Measurements from ENCODE around the gene KIAA1755.

KIAA1755 gene

DNA sequence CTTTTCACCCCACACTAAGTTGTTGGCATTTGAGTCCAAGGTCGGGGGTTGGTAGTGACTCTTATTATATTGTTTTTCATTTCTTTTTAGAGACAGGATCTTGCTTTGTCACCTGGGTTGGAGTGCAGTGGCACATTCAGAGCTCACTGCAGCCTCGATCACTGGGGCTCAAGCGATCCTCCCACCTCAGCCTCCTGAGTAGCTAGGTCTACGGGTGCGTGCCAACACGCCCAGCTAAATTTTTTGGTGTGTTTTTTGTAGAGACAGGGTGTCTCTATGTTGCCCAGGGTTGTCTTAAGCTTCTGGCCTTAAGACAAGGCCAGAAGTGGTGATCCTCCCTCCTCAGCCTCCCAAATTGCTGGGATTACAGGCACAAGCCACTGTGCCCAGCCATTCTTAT lies 70.4 kb downstream of the KIAA1755 start:
- DNase-seq (no peak), ATAC-seq (no peak)
- Mint-ChIP-seq H3K4me3 (no peak overlapping the region), H3K27me3 (peaks cover 11% of the 10 kb centered on the region), H3K27ac (no peak overlapping the region), H3K4me1 (no peaks in the 10 kb centered on the region), H3K9me3 (peaks cover 6 to 8% of the 10 kb centered on the region in 2 donors)

DNA sequence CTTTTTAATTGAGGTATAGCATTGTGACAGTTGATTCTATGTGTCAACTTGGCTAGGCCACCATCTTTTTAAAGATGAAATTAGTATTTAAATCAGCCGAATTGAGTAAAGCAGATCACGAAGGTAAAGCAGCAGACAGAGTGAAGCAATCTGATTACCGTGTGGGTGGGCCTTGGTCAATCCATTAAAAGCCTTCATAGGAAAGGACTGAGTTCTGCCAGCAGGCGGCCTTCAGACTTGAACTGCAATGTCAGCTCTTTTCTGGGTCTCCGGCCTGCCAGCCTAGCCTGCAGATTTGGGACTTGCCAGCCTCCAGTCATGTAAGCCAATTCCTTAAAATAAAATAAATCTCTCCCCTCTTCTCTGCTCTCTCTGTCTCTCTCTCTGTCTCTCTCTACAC lies 73.0 kb downstream of the KIAA1755 start:
- H3K9me3 Mint-ChIP-seq = no peaks in the 10 kb centered on the region
- no peak overlapping the region for H3K4me3 Mint-ChIP-seq
- no peak overlapping the region for H3K27ac Mint-ChIP-seq
- H3K4me1 Mint-ChIP-seq = no peaks in the 10 kb centered on the region
- no peak for ATAC-seq
- peaks cover 8% of the 10 kb centered on the region for H3K27me3 Mint-ChIP-seq
- DNase-seq = no peak

DNA sequence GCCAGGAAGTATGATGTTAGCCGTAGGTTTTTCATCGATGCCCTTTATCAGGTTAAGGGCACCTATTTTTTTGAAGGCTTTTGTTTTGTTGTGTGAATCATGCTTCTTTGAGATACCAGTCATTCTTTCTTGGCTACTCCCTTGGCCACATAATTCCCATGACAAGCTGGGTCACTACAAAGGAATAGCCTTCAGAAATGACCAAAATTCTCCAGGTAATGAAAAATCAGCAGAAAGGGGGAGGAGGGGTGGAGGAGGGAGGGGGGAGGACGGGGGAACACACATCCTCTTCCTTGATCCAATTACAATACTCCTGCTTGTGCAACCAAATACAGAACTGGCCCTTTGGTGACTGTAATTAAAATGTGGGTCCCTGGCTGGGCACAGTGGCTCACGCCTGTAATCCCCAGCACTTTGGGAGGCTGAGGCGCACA lies 73.7 kb downstream of the KIAA1755 start:
- no peaks in the 10 kb centered on the region for H3K9me3 Mint-ChIP-seq
- no peak overlapping the region for H3K4me3 Mint-ChIP-seq
- no peak overlapping the region for H3K27ac Mint-ChIP-seq
- no peak for DNase-seq
- no peaks in the 10 kb centered on the region for H3K4me1 Mint-ChIP-seq
- no peak for ATAC-seq
- H3K27me3 Mint-ChIP-seq = peaks cover 8% of the 10 kb centered on the region

GRCh38 chr20:38184101-38184500 lies 76.4 kb downstream of the KIAA1755 start:
- peaks cover 8% of the 10 kb centered on the region for H3K27me3 Mint-ChIP-seq
- no peak overlapping the region for H3K4me3 Mint-ChIP-seq
- ATAC-seq = no peak
- H3K27ac Mint-ChIP-seq = no peak overlapping the region
- no peaks in the 10 kb centered on the region for H3K9me3 Mint-ChIP-seq
- DNase-seq = no peak
- H3K4me1 Mint-ChIP-seq = no peaks in the 10 kb centered on the region

GRCh38 chr20:38181971-38182370 lies 78.6 kb downstream of the KIAA1755 start:
- no peaks in the 10 kb centered on the region for H3K4me1 Mint-ChIP-seq
- ATAC-seq = no peak
- no peak for DNase-seq

GRCh38 chr20:38181207-38181801 lies 79.2 kb downstream of the KIAA1755 start:
- Mint-ChIP-seq H3K9me3 (no peaks in the 10 kb centered on the region), H3K27me3 (peaks cover 13% of the 10 kb centered on the region), H3K4me1 (no peaks in the 10 kb centered on the region), H3K4me3 (no peak overlapping the region), H3K27ac (no peak overlapping the region)
- DNase-seq (no peak), ATAC-seq (no peak)

More at GRCh38 chr20:38181971-38182370, 78.6 kb downstream of the KIAA1755 start:
- no peaks in the 10 kb centered on the region for H3K9me3 Mint-ChIP-seq
- H3K27ac Mint-ChIP-seq = no peak overlapping the region
- peaks cover 13% of the 10 kb centered on the region for H3K27me3 Mint-ChIP-seq
- no peak overlapping the region for H3K4me3 Mint-ChIP-seq

DNA sequence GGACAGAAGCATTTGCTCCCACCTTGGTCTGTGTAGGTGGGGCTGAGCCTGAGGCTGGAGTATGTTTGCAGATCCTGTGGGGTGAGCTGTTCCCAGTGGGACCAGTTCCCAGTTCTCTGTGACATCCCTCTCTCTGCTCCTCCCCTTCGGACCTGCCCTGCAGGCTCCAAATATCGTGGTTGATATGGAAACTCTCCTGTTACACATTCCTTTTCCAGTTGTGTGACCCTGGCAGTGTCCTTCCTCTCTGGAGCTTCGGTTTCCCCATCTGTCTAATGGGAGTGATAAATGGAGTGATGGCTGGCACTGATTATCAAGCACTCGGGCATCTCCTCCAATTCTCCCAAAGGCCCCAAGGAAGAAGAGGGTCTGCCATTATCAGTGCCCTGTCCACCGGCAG lies 79.8 kb downstream of the KIAA1755 start:
- H3K4me3 Mint-ChIP-seq = no peak overlapping the region
- no peak for DNase-seq
- no peak overlapping the region for H3K27ac Mint-ChIP-seq
- H3K27me3 Mint-ChIP-seq = peaks cover 13% of the 10 kb centered on the region
- H3K9me3 Mint-ChIP-seq = no peaks in the 10 kb centered on the region
- ATAC-seq = no peak
- H3K4me1 Mint-ChIP-seq = no peaks in the 10 kb centered on the region

DNA sequence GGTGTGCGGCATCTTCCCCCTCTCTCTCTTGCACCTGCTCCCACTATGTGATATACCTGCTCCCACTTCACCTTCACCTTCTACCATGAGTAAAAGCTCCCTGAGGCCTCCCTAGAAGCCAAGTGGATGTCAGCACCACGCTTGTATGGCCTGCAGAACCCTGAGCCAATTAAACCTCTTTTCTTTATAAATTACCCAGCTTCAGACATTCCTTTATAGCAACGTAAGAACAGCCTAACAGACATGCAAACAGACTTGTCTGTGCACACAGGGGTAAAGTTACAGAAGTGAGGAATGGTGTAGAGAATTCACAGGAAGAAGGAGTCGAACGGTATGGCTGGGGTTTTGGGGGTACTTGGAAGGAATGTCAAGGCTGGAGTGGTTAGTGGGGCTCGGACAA lies 80.7 kb downstream of the KIAA1755 start:
- H3K4me1 Mint-ChIP-seq = no peaks in the 10 kb centered on the region
- ATAC-seq (no peak), DNase-seq (no peak)
- H3K9me3 Mint-ChIP-seq = no peaks in the 10 kb centered on the region
- H3K27me3 Mint-ChIP-seq = peaks cover 13% of the 10 kb centered on the region
- H3K4me3 Mint-ChIP-seq = no peak overlapping the region
- no peak overlapping the region for H3K27ac Mint-ChIP-seq

GRCh38 chr20:38178581-38178980 lies 82.0 kb downstream of the KIAA1755 start:
- Mint-ChIP-seq H3K4me1 (no peaks in the 10 kb centered on the region), H3K27me3 (peaks cover 13% of the 10 kb centered on the region), H3K4me3 (no peak overlapping the region), H3K9me3 (no peaks in the 10 kb centered on the region), H3K27ac (no peak overlapping the region)
- ATAC-seq (no peak), DNase-seq (no peak)

GRCh38 chr20:38178065-38178491 lies 82.5 kb downstream of the KIAA1755 start:
- Mint-ChIP-seq H3K27me3 (peaks cover 13% of the 10 kb centered on the region), H3K9me3 (no peaks in the 10 kb centered on the region), H3K27ac (no peak overlapping the region), H3K4me3 (no peak overlapping the region), H3K4me1 (no peaks in the 10 kb centered on the region)
- no peak for DNase-seq
- ATAC-seq = no peak

GRCh38 chr20:38177201-38177600 lies 83.3 kb downstream of the KIAA1755 start:
- Mint-ChIP-seq H3K9me3 (no peaks in the 10 kb centered on the region), H3K27me3 (peaks cover 13% of the 10 kb centered on the region), H3K27ac (no peak overlapping the region), H3K4me3 (no peak overlapping the region), H3K4me1 (no peaks in the 10 kb centered on the region)
- ATAC-seq = no peak
- DNase-seq = no peak

- no peaks in the 10 kb centered on the region for H3K9me3 Mint-ChIP-seq
- H3K4me3 Mint-ChIP-seq = no peak overlapping the region
- no peaks in the 10 kb centered on the region for H3K4me1 Mint-ChIP-seq
- H3K27ac Mint-ChIP-seq = no peak overlapping the region
- DNase-seq = no peak
- H3K27me3 Mint-ChIP-seq = peaks cover 13% of the 10 kb centered on the region
- no peak for ATAC-seq
Measured at GRCh38 chr20:38175304-38176180, 85.0 kb downstream of the KIAA1755 start.

DNA sequence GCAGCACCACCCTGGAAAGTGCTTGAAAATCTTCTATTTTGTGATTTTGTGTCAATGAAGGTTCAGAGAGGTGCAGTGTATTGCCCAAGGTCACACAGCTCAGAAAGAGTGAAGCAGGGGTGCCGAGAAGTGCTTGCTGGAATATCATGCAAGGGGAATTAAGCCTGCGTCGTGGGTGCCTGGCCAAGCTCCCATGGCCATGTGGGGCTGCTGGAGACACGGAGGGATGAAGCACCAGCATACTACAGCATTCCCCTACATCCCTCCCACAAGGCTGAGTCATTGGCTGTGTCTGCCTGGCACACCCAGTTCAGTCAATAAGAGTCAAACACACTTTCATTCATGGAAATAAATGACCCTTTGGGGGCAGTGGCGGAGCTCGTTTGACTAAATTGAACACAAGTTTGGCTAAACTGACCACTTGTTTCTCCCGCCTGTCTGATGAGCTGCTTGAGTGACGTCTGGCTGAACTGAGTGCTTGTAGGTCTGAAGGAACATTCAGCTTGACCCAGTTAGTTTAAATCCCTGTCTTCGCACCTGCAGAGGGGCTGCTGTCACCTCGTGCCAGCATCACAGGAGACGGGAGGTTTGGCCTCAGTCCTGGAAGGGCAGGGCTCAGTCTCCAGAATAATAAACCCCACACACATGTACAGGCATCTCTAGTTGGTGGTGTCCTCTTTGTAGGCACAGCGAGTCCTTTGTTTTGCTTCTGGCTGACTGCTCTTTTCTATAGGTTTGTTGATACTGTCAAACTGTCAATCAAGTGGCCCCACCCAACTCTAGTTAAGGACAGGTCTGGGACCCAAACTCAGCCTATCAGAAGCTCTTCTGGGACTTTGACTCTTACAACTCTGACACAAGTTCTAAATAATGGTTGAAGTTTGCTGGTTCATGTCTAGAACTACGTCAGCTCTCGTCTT lies 87.0 kb downstream of the KIAA1755 start:
- ATAC-seq (no peak), DNase-seq (no peak)
- no peak overlapping the region for H3K27ac Mint-ChIP-seq

DNA sequence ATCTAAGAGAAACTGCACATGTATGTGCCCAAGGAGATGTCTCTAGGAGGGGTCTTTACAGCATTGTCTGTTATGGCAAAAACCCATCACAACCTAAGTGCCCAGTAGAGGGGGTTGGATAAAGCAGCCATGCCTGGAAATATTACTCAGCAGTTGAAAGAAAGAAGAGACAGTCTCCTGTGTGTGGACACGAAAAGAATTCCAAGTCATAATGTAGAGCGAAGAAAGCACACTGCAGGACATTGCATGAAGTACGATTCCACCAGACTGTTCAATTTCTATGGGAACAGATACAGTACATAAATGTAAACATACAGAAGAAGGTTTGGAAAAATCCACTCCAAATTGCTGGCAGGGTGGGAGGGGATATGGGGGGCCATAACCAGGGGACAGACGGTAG lies 88.1 kb downstream of the KIAA1755 start:
- ATAC-seq = no peak
- H3K27ac Mint-ChIP-seq = no peak overlapping the region

More for the DNA sequence above, 87.0 kb downstream of the KIAA1755 start:
- Mint-ChIP-seq H3K9me3 (no peaks in the 10 kb centered on the region), H3K27me3 (peaks cover 13% of the 10 kb centered on the region), H3K4me1 (peaks cover 13% of the 10 kb centered on the region), H3K4me3 (no peak overlapping the region)

GRCh38 chr20:38171675-38172043 lies 88.9 kb downstream of the KIAA1755 start:
- H3K27ac Mint-ChIP-seq = no peak overlapping the region
- H3K4me3 Mint-ChIP-seq = no peak overlapping the region
- no peaks in the 10 kb centered on the region for H3K9me3 Mint-ChIP-seq
- peaks cover under 1% of the 10 kb centered on the region for H3K27me3 Mint-ChIP-seq
- peaks cover 16% of the 10 kb centered on the region for H3K4me1 Mint-ChIP-seq
- no peak for DNase-seq
- ATAC-seq = no peak

More for the DNA sequence above, 88.1 kb downstream of the KIAA1755 start:
- peaks cover 16% of the 10 kb centered on the region for H3K4me1 Mint-ChIP-seq
- no peak overlapping the region for H3K4me3 Mint-ChIP-seq
- DNase-seq = no peak
- peaks cover 2% of the 10 kb centered on the region for H3K27me3 Mint-ChIP-seq
- no peaks in the 10 kb centered on the region for H3K9me3 Mint-ChIP-seq

Measured in stimulated activated naive CD8-positive, alpha-beta T cell treated with anti-CD3 and anti-CD28 coated beads, Interleukin-15, amount 100 ng/mL, for 72 hours (primary cell).